ENCODE results near the gene SEC24C.

SEC24C gene

GRCh38 chr10:73819081-73819480, 74.9 kb downstream of the SEC24C start:
- Mint-ChIP-seq H3K4me1 (no peaks in the 10 kb centered on the region), H3K27ac (peak overlapping the region in 1 of 2 donors; percentile 65), H3K4me3 (no peak overlapping the region), H3K9me3 (no peaks in the 10 kb centered on the region), H3K27me3 (no peaks in the 10 kb centered on the region)
- ATAC-seq (peak; percentile 13), DNase-seq (no peak)

GRCh38 chr10:73819513-73820093, 75.4 kb downstream of the SEC24C start:
- DNase-seq (no peak), ATAC-seq (peak; percentile 10)
- H3K27me3 Mint-ChIP-seq: no peaks in the 10 kb centered on the region
- peak overlapping the region in 1 of 2 donors; percentile 81 for H3K27ac Mint-ChIP-seq
- H3K4me1 Mint-ChIP-seq: no peaks in the 10 kb centered on the region
- no peaks in the 10 kb centered on the region for H3K9me3 Mint-ChIP-seq
- H3K4me3 Mint-ChIP-seq: no peak overlapping the region

All from stimulated activated naive CD8-positive, alpha-beta T cell treated with anti-CD3 and anti-CD28 coated beads, Interleukin-15, amount 100 ng/mL, for 72 hours (primary cell).